Measurements from ENCODE around the gene TRPM3.

Gene TRPM3

DNA sequence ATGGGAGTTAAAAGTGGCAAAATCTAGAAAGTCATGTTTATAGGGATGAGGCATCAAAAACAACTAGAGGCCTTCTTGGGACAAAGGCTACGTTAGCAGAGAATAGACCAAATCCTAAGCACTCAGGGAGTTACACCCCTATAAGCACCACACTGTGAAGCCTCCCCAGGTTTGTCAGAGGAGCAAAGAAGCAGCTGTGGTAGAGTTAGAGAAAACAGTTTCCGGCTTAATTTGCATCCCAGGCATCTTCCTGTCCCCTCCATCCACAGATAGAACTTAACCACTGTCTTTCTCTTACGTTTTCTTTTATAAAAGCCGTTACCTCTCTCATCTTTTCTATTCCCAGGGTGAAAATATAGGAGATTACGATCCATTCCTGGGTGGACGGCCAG, 518.4 kb downstream of the TRPM3 start:
- no peak for DNase-seq (ENCODE audit: low spot score)
- TF ChIP-seq, protein P1, sequence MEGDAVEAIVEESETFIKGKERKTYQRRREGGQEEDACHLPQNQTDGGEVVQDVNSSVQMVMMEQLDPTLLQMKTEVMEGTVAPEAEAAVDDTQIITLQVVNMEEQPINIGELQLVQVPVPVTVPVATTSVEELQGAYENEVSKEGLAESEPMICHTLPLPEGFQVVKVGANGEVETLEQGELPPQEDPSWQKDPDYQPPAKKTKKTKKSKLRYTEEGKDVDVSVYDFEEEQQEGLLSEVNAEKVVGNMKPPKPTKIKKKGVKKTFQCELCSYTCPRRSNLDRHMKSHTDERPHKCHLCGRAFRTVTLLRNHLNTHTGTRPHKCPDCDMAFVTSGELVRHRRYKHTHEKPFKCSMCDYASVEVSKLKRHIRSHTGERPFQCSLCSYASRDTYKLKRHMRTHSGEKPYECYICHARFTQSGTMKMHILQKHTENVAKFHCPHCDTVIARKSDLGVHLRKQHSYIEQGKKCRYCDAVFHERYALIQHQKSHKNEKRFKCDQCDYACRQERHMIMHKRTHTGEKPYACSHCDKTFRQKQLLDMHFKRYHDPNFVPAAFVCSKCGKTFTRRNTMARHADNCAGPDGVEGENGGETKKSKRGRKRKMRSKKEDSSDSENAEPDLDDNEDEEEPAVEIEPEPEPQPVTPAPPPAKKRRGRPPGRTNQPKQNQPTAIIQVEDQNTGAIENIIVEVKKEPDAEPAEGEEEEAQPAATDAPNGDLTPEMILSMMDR (IDR thresholded peaks at IDR 0.05; ENCODE audit: extremely low read depth, missing control alignments): no peak

DNA sequence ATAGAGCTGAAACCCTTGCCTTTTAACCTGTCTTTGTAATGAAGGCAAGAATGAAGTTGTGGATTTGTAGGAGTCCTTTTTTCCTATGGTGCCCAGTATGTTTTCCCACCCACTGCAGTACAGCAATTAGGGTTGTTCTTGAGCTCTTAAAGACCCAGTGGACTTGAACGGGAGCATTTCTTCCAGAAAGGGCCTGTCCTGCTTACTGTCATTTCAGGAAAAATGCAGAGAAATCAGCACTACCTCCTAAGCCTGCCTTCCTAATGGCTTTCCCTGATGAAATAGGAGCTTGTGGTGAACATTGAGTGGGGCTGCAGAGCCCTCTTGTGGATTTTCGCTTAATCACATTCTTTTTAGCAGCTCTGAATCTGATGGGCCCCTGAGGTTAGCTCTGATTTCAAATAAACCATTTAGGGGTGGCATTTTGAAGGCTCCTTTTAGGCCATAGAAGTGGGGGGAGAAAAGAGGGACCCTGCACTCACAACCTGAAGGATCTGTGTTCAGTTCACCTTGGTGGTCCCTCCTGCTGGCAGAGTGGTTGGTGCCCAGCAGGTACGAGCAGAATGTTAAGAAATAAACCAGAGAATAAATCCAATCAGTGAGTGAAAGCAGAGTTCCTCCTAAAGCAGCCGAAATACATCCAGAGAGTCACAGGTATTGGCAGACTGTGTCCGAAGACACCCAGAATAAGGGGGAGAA, 519.0 kb downstream of the TRPM3 start:
- DNase-seq (ENCODE audit: low spot score): peak; percentile 53
- TF ChIP-seq, protein P1 (IDR thresholded peaks at IDR 0.05; ENCODE audit: extremely low read depth, missing control alignments): peak; percentile 46

DNA sequence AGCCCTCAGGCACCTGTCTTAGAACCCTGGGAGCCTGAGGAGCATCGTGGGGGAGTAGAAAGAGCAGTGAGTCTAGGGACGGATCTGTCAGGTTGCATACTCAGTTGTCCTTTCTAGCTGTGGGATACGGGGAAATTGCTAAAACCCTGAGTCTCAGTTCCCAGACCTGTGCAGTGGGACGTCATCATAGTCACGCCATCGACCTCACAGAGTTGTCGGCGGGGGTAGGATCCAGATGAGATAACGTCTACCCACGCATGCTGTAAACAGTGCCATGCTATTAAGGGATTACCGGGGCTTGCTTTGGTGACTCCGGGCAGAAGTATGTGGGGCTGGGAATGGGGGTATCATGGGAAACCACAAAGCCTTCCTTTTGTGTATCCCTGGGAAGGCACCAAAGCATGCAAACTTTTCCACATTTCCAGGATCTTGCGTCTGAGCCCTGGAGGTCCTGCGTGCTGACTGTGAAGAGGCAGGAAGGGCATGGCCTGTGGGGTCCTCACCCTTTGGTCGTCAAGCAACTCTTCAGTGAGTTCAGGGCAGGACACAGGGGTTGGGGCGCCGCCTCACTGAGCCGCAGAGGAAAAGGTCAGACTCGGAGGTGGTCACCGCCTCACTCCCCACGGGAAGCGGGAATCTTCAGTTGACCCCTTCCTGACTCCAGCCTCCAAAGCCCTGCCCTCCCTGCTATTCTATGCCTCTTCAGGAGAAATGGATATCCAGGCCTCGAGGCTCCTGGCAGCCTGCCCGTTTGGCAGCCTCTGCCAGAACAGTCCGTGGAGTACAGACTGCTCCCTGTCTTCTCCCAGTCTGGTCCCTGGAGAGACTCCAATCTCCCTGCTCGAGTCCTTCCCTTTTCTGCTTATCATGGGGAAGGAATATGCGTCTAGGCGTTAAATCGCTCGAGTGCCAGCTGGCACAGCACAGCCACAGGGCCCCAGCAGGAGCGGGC, 520.1 kb downstream of the TRPM3 start:
- TF ChIP-seq, protein P1 (IDR thresholded peaks at IDR 0.05; ENCODE audit: extremely low read depth, missing control alignments): no peak
- DNase-seq (ENCODE audit: low spot score): no peak

DNA sequence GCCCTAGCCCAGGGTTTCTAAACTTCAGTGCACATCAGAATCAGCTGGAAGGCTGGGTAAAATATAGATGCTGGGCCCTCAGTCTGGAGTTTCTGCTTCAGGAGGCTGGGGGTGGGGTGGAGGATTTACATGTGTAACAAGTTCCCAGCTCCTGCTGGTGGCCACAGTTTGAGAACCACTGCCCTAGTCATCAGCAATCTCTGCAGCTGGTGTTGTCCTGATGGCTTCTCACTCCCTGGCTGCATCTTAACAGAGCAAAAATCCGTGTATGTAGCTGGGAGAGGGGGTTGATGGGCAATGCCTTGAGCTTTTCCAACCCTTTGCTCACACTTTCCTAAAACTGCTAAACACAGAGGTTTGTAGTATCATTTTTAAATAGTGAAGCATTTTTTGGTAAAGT, 520.9 kb downstream of the TRPM3 start:
- DNase-seq (ENCODE audit: low spot score): no peak
- TF ChIP-seq, protein P1 (IDR thresholded peaks at IDR 0.05; ENCODE audit: extremely low read depth, missing control alignments): no peak

DNA sequence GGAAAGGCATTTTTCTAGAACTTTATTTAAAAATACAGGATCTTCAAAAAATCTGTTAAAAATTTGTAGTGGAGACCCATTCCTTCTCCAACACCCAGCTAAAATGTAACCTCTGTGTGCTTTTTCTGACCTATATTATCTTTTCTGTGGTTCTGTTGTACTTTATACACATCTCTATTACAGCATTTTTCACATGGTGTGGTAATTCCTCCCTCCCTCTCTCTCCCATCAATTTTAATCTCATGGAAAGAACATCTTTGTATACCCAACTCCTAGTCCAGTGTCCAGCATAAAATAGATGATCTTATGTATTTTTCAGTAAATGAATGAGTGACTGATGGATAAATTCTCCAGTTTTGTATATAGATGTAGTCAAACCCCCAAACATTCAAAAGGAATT, 523.5 kb downstream of the TRPM3 start:
- TF ChIP-seq, protein P1 (IDR thresholded peaks at IDR 0.05; ENCODE audit: extremely low read depth, missing control alignments): no peak
- no peak for DNase-seq (ENCODE audit: low spot score)

DNA sequence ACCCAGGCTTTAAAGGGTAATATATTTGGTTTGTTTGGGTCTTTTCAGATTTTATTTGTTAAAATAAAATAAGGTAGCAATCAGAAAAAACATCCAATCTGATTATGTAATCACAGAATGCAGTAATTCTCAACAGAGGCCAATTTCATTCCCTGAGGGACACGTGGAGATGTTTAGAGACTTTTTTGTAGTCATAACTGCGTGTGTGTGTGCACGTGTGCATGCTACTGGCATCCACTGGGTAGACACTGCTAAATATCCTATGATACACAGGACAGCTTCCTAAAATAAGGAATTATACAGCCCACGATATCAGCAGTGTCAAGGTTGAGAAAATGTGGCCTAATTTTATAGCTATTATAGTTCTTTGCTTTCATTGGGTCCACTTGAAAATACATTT, 526.2 kb downstream of the TRPM3 start:
- TF ChIP-seq, protein P1 (IDR thresholded peaks at IDR 0.05; ENCODE audit: extremely low read depth, missing control alignments): no peak
- no peak for DNase-seq (ENCODE audit: low spot score)

DNA sequence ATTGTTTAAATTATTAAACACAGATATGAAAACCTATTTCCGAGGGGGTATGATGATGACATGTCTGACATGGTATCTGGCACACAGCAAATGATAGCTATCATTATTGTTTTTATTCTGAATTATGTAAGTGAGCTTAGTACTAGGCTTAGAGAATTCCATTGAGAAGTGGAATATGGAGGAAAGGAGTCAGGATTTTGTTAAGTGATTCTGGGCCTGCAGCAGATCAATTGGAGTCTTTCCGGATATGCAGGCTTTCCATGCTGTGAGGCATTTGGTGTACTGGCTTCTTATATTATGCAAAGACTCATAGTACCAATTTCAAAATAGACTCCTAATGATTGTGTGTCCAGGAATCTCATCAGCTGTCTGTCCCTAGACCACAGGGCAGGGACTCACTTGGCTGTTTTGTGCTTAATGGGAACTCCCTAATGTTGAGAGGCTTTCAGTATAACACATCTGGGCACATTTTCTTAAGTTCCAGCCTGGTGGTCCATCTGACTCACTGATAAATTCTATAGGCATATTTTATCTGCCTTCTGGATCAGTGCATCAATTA, 527.0 kb downstream of the TRPM3 start:
- TF ChIP-seq, protein P1 (IDR thresholded peaks at IDR 0.05; ENCODE audit: extremely low read depth, missing control alignments): no peak
- no peak for DNase-seq (ENCODE audit: low spot score)

Data from GM20000 (cell line).